Panc1 (cell line): ENCODE data around the gene IGLL5.

Experiments
- TF ChIP-seq, protein P1 (sequence below): fragments of 450-650 bp; IDR thresholded peaks from 2 replicates; pipeline ENCODE4 v1.5.1; 2017; ENCODE audit warnings: mild to moderate bottlenecking
- TF ChIP-seq, protein P2 (sequence below), 2 experiments: IDR thresholded peaks; 2 replicates each; pipeline ENCODE4 v1.6.1; 2011 to 2012; ENCODE audit warnings: low read depth in 2 of 2, control low read depth in 1 of 2, low read length in 1 of 2, mild to moderate bottlenecking in 1 of 2, moderate library complexity in 1 of 2; ENCODE audit not compliant: insufficient read depth in 1 of 2

DNA sequence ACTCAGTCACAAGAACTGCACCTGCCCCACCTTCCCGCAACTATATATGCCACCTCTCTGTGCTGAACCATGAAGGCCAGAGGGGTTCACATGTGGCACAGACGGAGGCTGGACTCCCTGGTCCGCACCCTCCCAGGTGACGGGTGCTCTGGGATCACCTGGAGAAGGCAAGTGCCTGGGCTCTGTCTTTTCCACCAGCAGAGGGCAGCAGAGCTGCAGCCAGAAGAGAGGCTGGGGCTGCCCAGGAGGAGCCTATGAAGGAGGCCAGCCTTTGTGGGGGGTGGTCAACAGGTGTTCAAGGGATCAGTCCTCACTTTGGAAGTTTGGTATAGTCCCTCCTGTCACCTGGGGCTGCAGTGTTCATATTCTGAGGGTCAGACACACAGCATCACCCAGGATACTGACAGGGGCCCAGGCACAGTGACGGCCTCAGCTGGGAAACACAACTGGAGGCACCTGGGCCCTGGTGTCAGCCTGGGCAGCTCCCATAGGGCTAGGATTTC lies 39.2 kb upstream of the IGLL5 start:
- TF ChIP-seq, protein P1, sequence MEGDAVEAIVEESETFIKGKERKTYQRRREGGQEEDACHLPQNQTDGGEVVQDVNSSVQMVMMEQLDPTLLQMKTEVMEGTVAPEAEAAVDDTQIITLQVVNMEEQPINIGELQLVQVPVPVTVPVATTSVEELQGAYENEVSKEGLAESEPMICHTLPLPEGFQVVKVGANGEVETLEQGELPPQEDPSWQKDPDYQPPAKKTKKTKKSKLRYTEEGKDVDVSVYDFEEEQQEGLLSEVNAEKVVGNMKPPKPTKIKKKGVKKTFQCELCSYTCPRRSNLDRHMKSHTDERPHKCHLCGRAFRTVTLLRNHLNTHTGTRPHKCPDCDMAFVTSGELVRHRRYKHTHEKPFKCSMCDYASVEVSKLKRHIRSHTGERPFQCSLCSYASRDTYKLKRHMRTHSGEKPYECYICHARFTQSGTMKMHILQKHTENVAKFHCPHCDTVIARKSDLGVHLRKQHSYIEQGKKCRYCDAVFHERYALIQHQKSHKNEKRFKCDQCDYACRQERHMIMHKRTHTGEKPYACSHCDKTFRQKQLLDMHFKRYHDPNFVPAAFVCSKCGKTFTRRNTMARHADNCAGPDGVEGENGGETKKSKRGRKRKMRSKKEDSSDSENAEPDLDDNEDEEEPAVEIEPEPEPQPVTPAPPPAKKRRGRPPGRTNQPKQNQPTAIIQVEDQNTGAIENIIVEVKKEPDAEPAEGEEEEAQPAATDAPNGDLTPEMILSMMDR, result peak; percentile 91
- TF ChIP-seq, protein P2, sequence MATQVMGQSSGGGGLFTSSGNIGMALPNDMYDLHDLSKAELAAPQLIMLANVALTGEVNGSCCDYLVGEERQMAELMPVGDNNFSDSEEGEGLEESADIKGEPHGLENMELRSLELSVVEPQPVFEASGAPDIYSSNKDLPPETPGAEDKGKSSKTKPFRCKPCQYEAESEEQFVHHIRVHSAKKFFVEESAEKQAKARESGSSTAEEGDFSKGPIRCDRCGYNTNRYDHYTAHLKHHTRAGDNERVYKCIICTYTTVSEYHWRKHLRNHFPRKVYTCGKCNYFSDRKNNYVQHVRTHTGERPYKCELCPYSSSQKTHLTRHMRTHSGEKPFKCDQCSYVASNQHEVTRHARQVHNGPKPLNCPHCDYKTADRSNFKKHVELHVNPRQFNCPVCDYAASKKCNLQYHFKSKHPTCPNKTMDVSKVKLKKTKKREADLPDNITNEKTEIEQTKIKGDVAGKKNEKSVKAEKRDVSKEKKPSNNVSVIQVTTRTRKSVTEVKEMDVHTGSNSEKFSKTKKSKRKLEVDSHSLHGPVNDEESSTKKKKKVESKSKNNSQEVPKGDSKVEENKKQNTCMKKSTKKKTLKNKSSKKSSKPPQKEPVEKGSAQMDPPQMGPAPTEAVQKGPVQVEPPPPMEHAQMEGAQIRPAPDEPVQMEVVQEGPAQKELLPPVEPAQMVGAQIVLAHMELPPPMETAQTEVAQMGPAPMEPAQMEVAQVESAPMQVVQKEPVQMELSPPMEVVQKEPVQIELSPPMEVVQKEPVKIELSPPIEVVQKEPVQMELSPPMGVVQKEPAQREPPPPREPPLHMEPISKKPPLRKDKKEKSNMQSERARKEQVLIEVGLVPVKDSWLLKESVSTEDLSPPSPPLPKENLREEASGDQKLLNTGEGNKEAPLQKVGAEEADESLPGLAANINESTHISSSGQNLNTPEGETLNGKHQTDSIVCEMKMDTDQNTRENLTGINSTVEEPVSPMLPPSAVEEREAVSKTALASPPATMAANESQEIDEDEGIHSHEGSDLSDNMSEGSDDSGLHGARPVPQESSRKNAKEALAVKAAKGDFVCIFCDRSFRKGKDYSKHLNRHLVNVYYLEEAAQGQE (IDR thresholded peaks at IDR 0.05; ENCODE audit: insufficient read depth in 1 of 2, low read depth in 2 of 2, low read length in 1 of 2), result no peak
